Central memory CD8-positive, alpha-beta T cell (primary cell): Measurements from ENCODE around the gene WASHC2C.
"Not testable (repeated sequence)": the region's sequence is repeated elsewhere in the genome, so short reads cannot be mapped to it uniquely, and the experiment has no call there.

Experiments used
- ATAC-seq: fragments of 150-1000 bp; cut with Tn5 transposase; replicated peaks from 2 replicates; pipeline ENCODE4 v1.10.0; 2022; ENCODE audit warnings: mild to moderate bottlenecking, moderate FRiP score, moderate number of reproducible peaks; ENCODE audit not compliant: poor library complexity, severe bottlenecking; ENCODE audit errors: extremely low read depth
- DNase-seq, 2 donors: peaks; one replicate each; pipeline ENCODE4 v3.0.0; 2021; ENCODE audit warnings: low spot score in 2 of 2
- H3K27ac Mint-ChIP-seq: one replicate; pipeline ENCODE4 v1.8.0; 2022; ENCODE audit warnings: low read depth, mild to moderate bottlenecking, moderate library complexity, mixed read lengths
- H3K27me3 Mint-ChIP-seq: one replicate; pipeline ENCODE4 v1.8.0; 2022; ENCODE audit warnings: mixed read lengths
- H3K36me3 Mint-ChIP-seq: one replicate; pipeline ENCODE4 v1.8.0; 2022; ENCODE audit warnings: mild to moderate bottlenecking, moderate library complexity, mixed read lengths; ENCODE audit not compliant: insufficient read depth
- H3K4me1 Mint-ChIP-seq: one replicate; pipeline ENCODE4 v1.8.0; 2022; ENCODE audit warnings: mixed read lengths
- H3K4me3 Mint-ChIP-seq: one replicate; pipeline ENCODE4 v1.8.0; 2022; ENCODE audit warnings: mild to moderate bottlenecking, moderate library complexity, mixed read lengths
- H3K9me3 Mint-ChIP-seq: one replicate; pipeline ENCODE4 v1.8.0; 2022; ENCODE audit warnings: mixed read lengths

Gene WASHC2C

GRCh38 chr10:45822918-45823317 lies 95.9 kb downstream of the WASHC2C start:
- DNase-seq, ATAC-seq, H3K27me3 Mint-ChIP-seq, H3K4me3 Mint-ChIP-seq, H3K27ac Mint-ChIP-seq, H3K4me1 Mint-ChIP-seq, H3K36me3 Mint-ChIP-seq, H3K9me3 Mint-ChIP-seq: not testable (repeated sequence)
